ENCODE results near the gene KANSL2. TPM values are rescaled to one million over a fixed set of nuclear protein-coding genes. Genes with fewer than 3 reads are reported as not detected.

Gene KANSL2
- total RNA-seq, 1 experiment from 2014 or later = 56.6 TPM

DNA sequence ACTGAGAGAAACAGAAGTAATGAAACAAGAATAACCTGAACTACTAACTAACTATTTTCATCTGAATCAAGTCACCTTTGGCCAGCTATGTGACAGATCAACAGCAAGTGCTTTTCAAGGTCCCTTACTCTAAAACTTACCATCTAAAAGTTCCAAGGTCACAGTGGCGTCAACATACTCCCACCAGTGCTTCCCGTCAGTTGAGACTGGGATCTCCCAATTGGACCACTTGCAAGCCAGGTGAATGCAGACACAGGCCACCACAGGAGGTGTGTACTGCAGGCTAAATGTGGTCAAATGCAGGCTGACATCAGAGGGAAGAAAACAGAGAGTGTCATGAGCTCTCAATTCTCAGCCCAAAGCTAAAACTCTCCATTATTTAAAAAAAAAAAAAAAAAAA, 13.8 kb upstream of the KANSL2 start:
- H3T11ph ChIP-seq (ENCODE audit: low read length) = no peak overlapping the region
- H3K36me3 Mint-ChIP-seq (ENCODE audit: insufficient read depth in 1 of 3, low read depth in 3 of 3) = peaks cover 31 to 80% (median 78%) of the 10 kb centered on the region in 3 experiments; a peak in 6 of 7 replicates
- WGBS (ENCODE audit: extremely low coverage, insufficient read length, low lambda C conversion rate) = no CpG with 5 or more reads among the region's 2 CpGs

More for the DNA sequence above, 13.8 kb upstream of the KANSL2 start:
- Histone ChIP-seq H3K23me2 (ENCODE audit: insufficient read length, low read depth, low read length, poor library complexity, severe bottlenecking) (no peaks in the 10 kb centered on the region), H3K27ac (ENCODE audit: insufficient read length, low read depth, low read length) (no peak overlapping the region), H2BK15ac (ENCODE audit: low read depth, low read length) (no peak overlapping the region), H3K9ac (ENCODE audit: extremely low read depth, insufficient read length, low read length) (no peak overlapping the region), H3K9me3 (ENCODE audit: control insufficient read depth, low read depth, low read length) (no peaks in the 10 kb centered on the region), H2BK12ac (ENCODE audit: insufficient read length, low read depth, low read length) (no peak overlapping the region), H3K79me1 (ENCODE audit: insufficient read depth, low read depth, low read length, poor library complexity, severe bottlenecking) (peaks cover 4% of the 10 kb centered on the region), H2AFZ (ENCODE audit: low read length) (no peak overlapping the region), H3K56ac (ENCODE audit: insufficient read length, low read depth, low read length) (no peak overlapping the region), H3K4me1 (ENCODE audit: insufficient read depth, low read length) (no peaks in the 10 kb centered on the region), H2BK20ac (ENCODE audit: low read depth, low read length, poor library complexity, severe bottlenecking) (no peak overlapping the region), H3K4ac (ENCODE audit: low read depth, low read length) (no peak overlapping the region), H3K27me3 (ENCODE audit: insufficient read depth, low read length) (no peaks in the 10 kb centered on the region), H2AK5ac (ENCODE audit: insufficient read length, low read length) (no peak overlapping the region), H3K23ac (ENCODE audit: insufficient read length, low read depth, low read length) (no peak overlapping the region), H4K8ac (replicated peaks; ENCODE audit: insufficient read length, low read depth, low read length) (no peak overlapping the region), H4K5ac (ENCODE audit: insufficient read length, low read depth, low read length) (no peak overlapping the region), H3K4me2 (ENCODE audit: insufficient read depth, insufficient read length, low read length) (no peak overlapping the region), H2BK120ac (ENCODE audit: low read depth, low read length, poor library complexity, severe bottlenecking) (no peak overlapping the region), H3K79me2 (ENCODE audit: insufficient read depth, low read length) (0 out of 2 replicates have a peak, but pooled peaks cover 2% of the 10 kb centered on the region), H4K91ac (ENCODE audit: insufficient read length, low read depth, low read length) (no peak overlapping the region), H2BK5ac (ENCODE audit: insufficient read length, low read length) (no peak overlapping the region), H3K14ac (ENCODE audit: insufficient read depth, low read length) (no peak overlapping the region), H4K20me1 (ENCODE audit: control insufficient read depth, insufficient read depth, insufficient read length) (no peaks in the 10 kb centered on the region), H3K18ac (ENCODE audit: insufficient read length, low read depth, low read length) (no peak overlapping the region)
- Mint-ChIP-seq H3K9me3 (no peaks in the 10 kb centered on the region), H3K27ac (no peak overlapping the region), H3K27me3 (ENCODE audit: low read depth) (no peaks in the 10 kb centered on the region), H3K4me3 (no peak overlapping the region), H3K4me1 (no peaks in the 10 kb centered on the region)
- DNase-seq = no peak
- TF ChIP-seq, protein P1, sequence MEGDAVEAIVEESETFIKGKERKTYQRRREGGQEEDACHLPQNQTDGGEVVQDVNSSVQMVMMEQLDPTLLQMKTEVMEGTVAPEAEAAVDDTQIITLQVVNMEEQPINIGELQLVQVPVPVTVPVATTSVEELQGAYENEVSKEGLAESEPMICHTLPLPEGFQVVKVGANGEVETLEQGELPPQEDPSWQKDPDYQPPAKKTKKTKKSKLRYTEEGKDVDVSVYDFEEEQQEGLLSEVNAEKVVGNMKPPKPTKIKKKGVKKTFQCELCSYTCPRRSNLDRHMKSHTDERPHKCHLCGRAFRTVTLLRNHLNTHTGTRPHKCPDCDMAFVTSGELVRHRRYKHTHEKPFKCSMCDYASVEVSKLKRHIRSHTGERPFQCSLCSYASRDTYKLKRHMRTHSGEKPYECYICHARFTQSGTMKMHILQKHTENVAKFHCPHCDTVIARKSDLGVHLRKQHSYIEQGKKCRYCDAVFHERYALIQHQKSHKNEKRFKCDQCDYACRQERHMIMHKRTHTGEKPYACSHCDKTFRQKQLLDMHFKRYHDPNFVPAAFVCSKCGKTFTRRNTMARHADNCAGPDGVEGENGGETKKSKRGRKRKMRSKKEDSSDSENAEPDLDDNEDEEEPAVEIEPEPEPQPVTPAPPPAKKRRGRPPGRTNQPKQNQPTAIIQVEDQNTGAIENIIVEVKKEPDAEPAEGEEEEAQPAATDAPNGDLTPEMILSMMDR (conservative IDR thresholded peaks at IDR 0.05) = no peak

Data from H9 (cell line).